HEK293T (cell line): ENCODE data around the gene TMEM179.
A peak's percentile ranks its signal among the peaks of the same experiment; 100 is the strongest.

ENCODE experiments used
- CTCF ChIA-PET: fragments of 350-600 bp; formaldehyde crosslinking; extraction: SDS; loops from one replicate; lab custom pipeline; 2021; ENCODE audit warnings: antibody characterized with exemption, inconsistent platforms; lab: Yijun Ruan, JAX
- POLR2A ChIA-PET: fragments of 350-600 bp; formaldehyde crosslinking; extraction: SDS; loops from one replicate; lab custom pipeline; 2020; ENCODE audit warnings: antibody characterized with exemption, inconsistent platforms; lab: Yijun Ruan, JAX
- DNase-seq: peaks from one replicate; pipeline ENCODE4 v3.0.0; 2012; ENCODE audit warnings: mixed read lengths; ENCODE audit errors: extremely low spot score
- ARNT ChIP-seq: fragments of 450-650 bp; IDR thresholded peaks from 2 replicates; pipeline ENCODE4 v1.6.1; 2017; ENCODE audit warnings: mild to moderate bottlenecking
- BHLHE40 ChIP-seq: fragments of 450-650 bp; IDR thresholded peaks from 2 replicates; pipeline ENCODE4 v1.6.1; 2016; ENCODE audit warnings: mild to moderate bottlenecking, moderate library complexity, borderline replicate concordance
- CTBP1 ChIP-seq: fragments of 450-650 bp; IDR thresholded peaks from 2 replicates; pipeline ENCODE4 v1.6.1; 2016; ENCODE audit warnings: borderline replicate concordance
- ELF4 ChIP-seq: fragments of 450-650 bp; IDR thresholded peaks from 2 replicates; pipeline ENCODE4 v1.6.1; 2017; ENCODE audit warnings: antibody characterized with exemption
- FOXA1 ChIP-seq: fragments of 450-650 bp; IDR thresholded peaks from 2 replicates; pipeline ENCODE4 v1.6.1; 2016; ENCODE audit warnings: mild to moderate bottlenecking
- FOXK2 ChIP-seq: fragments of 450-650 bp; IDR thresholded peaks from 2 replicates; pipeline ENCODE4 v1.6.1; 2016; ENCODE audit warnings: mild to moderate bottlenecking
- FOXM1 ChIP-seq: fragments of 450-650 bp; IDR thresholded peaks from 2 replicates; pipeline ENCODE4 v1.6.1; 2017; ENCODE audit warnings: mild to moderate bottlenecking, borderline replicate concordance
- HDGF ChIP-seq: fragments of 450-650 bp; IDR thresholded peaks from 2 replicates; pipeline ENCODE4 v1.6.1; 2017; ENCODE audit warnings: antibody characterized with exemption, borderline replicate concordance
- L3MBTL2 ChIP-seq: fragments of 450-650 bp; conservative IDR thresholded peaks from 2 replicates; pipeline ENCODE4 v1.6.1; 2016; ENCODE audit warnings: mild to moderate bottlenecking
- LEF1 ChIP-seq: fragments of 450-650 bp; IDR thresholded peaks from 2 replicates; pipeline ENCODE4 v1.6.1; 2017; ENCODE audit warnings: mild to moderate bottlenecking, borderline replicate concordance
- NFRKB ChIP-seq: fragments of 450-650 bp; IDR thresholded peaks from 2 replicates; pipeline ENCODE4 v1.6.1; 2016; ENCODE audit warnings: mild to moderate bottlenecking, moderate library complexity
- SP1 ChIP-seq: fragments of 450-650 bp; IDR thresholded peaks from 2 replicates; pipeline ENCODE4 v1.6.1; 2017
- SUZ12 ChIP-seq: fragments of 450-650 bp; IDR thresholded peaks from 2 replicates; pipeline ENCODE4 v1.6.1; 2016; ENCODE audit warnings: mild to moderate bottlenecking
- TARDBP ChIP-seq: fragments of 450-650 bp; IDR thresholded peaks from 2 replicates; pipeline ENCODE4 v1.6.1; 2016
- ZNF384 ChIP-seq: fragments of 450-650 bp; IDR thresholded peaks from 2 replicates; pipeline ENCODE4 v1.6.1; 2016
- TF ChIP-seq, protein P1 (sequence below): fragments of 450-650 bp; IDR thresholded peaks from 2 replicates; pipeline ENCODE4 v1.6.1; 2016

Gene TMEM179

DNA sequence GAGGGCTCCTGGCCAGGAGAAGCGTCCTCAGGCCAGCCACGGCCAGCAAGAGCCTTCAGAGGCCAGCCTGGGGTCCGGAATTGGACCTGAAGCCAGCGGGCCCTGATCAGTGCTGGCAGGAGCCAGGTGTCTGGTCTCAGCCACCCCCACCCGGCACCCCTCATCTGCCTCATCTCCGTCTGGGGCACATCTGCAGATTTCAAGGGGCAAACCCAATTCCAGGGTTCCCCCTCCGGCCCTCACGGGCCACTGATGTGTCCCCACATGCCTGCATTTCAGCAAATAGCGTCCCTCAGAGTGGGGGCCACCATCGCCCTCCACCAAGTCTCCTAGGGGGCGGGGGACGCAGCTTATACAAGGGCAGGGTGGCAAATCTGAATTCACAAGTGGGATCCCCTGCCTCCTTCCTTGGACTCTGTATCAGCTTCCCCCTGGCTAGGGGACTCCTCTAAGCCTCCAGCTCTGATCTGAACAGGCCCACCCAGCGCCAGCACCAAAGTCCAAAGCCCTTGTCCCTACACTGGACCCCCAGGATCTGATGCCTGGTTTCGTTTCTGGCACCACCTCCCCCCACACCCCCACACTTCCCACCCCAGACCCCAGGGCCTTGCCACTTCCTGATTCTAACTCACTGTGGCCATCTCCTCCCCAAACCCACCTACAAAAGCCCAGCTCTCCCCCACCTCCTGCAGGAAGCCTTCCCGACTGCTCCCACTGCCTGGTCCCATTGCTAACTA lies 10.1 kb downstream of the TMEM179 start:
- ChIA-PET CTCF (no interaction called here), POLR2A (interaction anchor here (1.2 kb wide), 1 partner anchor 279 kb away, joined by 3 read pairs; no protein-coding TSS in a partner anchor)
- DNase-seq = no peak
- no peak for TF ChIP-seq TARDBP
- TF ChIP-seq NFRKB = no peak
- no peak for TF ChIP-seq HDGF
- TF ChIP-seq FOXA1 = no peak
- TF ChIP-seq CTBP1 = no peak
- no peak for TF ChIP-seq ELF4
- TF ChIP-seq L3MBTL2 = no peak

DNA sequence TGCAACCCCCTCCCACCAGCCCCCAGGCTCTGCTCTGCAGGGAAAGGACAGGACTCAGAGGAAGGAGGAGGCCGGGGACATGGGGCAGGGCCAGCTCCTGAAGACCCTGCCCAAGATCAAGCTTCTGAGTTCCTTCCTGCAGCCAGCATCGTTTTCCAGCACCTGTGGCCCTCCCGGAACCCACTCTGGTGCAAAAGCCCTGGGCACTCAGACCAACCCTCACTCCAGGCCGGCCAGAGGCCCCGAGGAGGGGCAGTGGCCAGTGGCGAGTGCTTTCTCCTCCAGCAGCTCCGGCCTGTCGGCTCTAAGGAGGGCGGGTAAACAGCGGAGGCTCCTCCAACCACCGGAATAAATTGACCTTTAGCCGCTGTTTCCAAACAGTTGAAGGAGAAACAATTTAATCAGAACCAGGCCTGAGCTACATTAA lies 10.8 kb downstream of the TMEM179 start:
- POLR2A ChIA-PET = no interaction called here
- TF ChIP-seq L3MBTL2 (no peak), SUZ12 (no peak), HDGF (no peak), BHLHE40 (no peak), LEF1 (no peak), TARDBP (no peak), ELF4 (no peak)
- CTCF ChIA-PET = no interaction called here
- DNase-seq = no peak

DNA sequence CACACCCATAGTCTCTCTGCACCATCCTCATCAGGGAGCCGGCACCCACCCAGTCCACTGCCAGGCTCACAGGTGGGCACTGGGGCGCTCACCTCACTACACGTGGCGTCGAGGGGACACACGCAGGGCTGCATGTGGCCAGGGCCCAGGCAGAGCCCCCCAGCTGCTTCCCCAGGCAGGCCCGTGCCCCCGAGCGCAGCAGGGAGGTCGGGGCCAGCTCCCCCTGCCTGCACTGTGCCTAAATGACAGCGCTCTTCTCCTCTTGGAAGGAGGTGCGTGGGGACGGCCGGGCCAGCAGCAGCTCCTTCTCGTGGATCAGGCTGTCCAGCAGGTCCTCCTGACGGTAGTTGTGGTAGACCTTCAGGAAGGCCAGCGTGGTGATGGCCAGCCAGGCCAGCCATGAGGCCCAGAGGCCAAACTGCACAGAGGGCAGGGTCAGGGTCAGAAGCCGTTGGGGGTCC lies 11.3 kb downstream of the TMEM179 start:
- ChIA-PET POLR2A (no interaction called here), CTCF (no interaction called here)
- TF ChIP-seq HDGF (no peak), SUZ12 (no peak), NFRKB (no peak), L3MBTL2 (no peak)
- no peak for DNase-seq

DNA sequence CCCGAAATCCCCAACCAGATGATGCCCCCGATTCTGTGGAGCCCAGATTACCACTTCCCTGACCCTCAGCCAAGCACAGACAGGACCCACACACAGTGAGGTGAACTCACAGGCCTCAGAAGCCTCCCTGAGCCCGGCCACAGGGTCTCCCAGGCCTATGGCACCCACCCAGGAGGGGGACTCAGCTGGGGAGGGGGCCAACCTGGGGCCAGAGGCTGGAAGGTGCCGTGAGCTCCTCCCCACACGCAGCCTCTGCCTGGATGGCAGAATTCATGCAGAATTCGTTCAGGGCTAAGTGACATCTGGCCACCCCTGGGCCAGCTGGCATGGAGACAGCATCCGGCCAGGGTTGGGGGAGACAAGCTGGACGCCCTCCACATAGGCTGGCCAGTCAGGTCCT lies 11.8 kb downstream of the TMEM179 start:
- ChIA-PET CTCF (no interaction called here), POLR2A (no interaction called here)
- DNase-seq = no peak
- no peak for TF ChIP-seq FOXM1
- no peak for TF ChIP-seq ELF4
- no peak for TF ChIP-seq HDGF
- TF ChIP-seq TARDBP = no peak
- no peak for TF ChIP-seq CTBP1
- TF ChIP-seq L3MBTL2 = no peak
- TF ChIP-seq LEF1 = no peak

DNA sequence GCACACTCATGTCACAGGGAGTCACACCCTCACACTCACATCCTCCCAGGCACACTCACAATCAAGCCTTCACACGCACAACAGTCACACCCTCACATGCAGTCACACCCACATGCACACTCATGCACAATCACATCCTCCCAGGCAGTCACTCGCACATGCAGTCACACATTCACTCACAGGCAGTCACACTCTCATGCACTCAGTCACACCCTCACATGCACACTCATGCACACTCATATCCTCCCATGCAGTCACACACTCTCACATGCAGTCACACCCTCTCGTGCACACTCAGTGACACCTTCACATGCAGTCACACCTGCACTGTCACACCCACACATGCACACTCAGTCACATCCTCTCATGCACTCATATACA lies 12.3 kb downstream of the TMEM179 start:
- ChIA-PET POLR2A (no interaction called here), CTCF (no interaction called here)
- no peak for DNase-seq
- TF ChIP-seq TARDBP (peak; percentile 50), BHLHE40 (no peak), FOXK2 (no peak)
- TF ChIP-seq, protein P1, sequence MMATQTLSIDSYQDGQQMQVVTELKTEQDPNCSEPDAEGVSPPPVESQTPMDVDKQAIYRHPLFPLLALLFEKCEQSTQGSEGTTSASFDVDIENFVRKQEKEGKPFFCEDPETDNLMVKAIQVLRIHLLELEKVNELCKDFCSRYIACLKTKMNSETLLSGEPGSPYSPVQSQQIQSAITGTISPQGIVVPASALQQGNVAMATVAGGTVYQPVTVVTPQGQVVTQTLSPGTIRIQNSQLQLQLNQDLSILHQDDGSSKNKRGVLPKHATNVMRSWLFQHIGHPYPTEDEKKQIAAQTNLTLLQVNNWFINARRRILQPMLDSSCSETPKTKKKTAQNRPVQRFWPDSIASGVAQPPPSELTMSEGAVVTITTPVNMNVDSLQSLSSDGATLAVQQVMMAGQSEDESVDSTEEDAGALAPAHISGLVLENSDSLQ = no peak

DNA sequence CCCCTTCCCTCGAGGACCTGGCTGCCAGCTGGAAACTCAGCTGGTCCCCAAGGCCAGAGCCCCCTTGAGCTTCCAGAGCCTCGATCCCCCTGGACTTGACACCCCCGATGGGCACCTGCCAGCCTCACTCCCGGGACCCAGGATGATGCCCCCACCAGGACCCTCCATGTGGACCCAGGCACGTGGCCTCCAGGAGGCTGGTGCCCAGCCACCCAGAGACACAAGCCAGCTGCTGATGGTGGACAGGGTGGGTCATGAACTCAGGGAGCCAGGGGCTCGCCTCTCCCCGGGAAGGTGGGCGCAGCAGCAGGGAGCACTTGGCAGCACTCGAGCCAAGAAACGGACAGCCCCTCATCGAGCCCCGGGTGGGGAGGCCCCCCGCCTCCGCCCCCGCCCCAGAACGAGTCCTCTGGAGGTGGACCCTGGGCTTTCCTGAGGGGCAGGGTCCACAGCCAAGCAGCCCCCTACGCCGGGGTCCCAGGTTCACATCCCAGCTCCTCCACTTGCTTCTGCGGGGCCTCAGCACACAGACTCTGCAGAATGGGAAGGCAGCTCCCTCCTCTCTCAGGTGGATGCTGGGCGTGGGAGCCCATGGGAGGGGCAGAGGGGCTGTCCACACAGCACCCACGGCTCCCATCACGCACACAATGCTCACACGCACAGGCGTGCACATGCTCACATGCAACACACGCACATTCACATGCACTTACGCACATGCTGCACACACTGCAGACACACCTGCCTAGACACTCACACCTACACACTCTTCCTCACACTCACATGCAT lies 12.9 kb downstream of the TMEM179 start:
- ChIA-PET CTCF (no interaction called here), POLR2A (no interaction called here)
- no peak for DNase-seq

More for the DNA sequence above, 12.9 kb downstream of the TMEM179 start:
- TF ChIP-seq NFRKB (no peak), L3MBTL2 (no peak), HDGF (no peak), LEF1 (no peak), FOXA1 (no peak), ELF4 (no peak), ZNF384 (no peak), SUZ12 (no peak), FOXK2 (no peak), ARNT (no peak), SP1 (no peak), FOXM1 (no peak), CTBP1 (no peak), BHLHE40 (no peak), TARDBP (no peak)
- TF ChIP-seq, protein P1 = no peak
